HCT116 (cell line): Measurements from ENCODE around the gene NUB1. TPM values are rescaled to one million over a fixed set of nuclear protein-coding genes. Genes with fewer than 3 reads are reported as not detected.

Source experiments
- ATAC-seq: fragments of 200-7000 bp; cut with Tn5 transposase; 2 replicates; pipeline ENCODE4 v1.9.1; 2020; ENCODE audit warnings: mild to moderate bottlenecking, moderate library complexity
- BruUV-seq: library from RNA; stranded (reverse); fragments of 400-500 nt; replicated peaks from 2 replicates; lab custom pipeline; 2021; lab: Mats Ljungman, UMichigan
- CTCF ChIA-PET: fragments of 300-600 bp; sonication (Branson Sonifier 250); formaldehyde crosslinking; loops from one replicate; lab custom pipeline; 2021; ENCODE audit warnings: antibody characterized with exemption; lab: Charles Lee
- POLR2A ChIA-PET: fragments of 300-600, 350-600 bp; sonication (Branson Sonifier 250); formaldehyde crosslinking; loops from one replicate; lab custom pipeline; 2021; ENCODE audit warnings: antibody characterized with exemption; lab: Charles Lee
- RAD21 ChIA-PET, 2 experiments: fragments of 300-600 bp; sonication (Branson Sonifier 250); formaldehyde crosslinking; loops; one replicate each; lab custom pipeline; 2023; ENCODE audit warnings: low total read pairs in 2 of 2; ENCODE audit not compliant: uncharacterized antibody in 2 of 2, unreplicated experiment in 2 of 2, low non-redundant PET in 1 of 2; lab: Charles Lee
- DNase-seq: peaks from one replicate; pipeline ENCODE4 v3.0.0-alpha.2; 2010; ENCODE audit warnings: low read depth, low spot score
- H2AFZ ChIP-seq: fragments of 200-600 bp; shearing (Covaris generic), sonication (generic); 2 replicates; pipeline ENCODE4 v1.6.1; 2017; ENCODE audit warnings: low read depth, mixed run types, mixed read lengths, antibody characterized with exemption, low read length; ENCODE audit not compliant: poor library complexity, severe bottlenecking
- H3K27ac ChIP-seq: 2 replicates; pipeline ENCODE4 v1.5.1; 2012; ENCODE audit warnings: low read depth, low read length
- H3K27me3 ChIP-seq: fragments of 200-600 bp; sonication (generic); 2 replicates; pipeline ENCODE4 v1.6.1; 2016; ENCODE audit warnings: mixed run types, low read length, mixed read lengths; ENCODE audit not compliant: insufficient read depth
- H3K36me3 ChIP-seq, 2 experiments: fragments of 200-500 bp in 1 of 2; fragments of 200-600 bp in 1 of 2; sonication (Bioruptor generic) in 1 of 2; sonication (generic) in 1 of 2; 2 replicates each; pipeline versions ENCODE4 v1.5.1 to v1.6.1; 2014 to 2016; ENCODE audit warnings: low read length in 2 of 2, inconsistent platforms in 1 of 2, mixed read lengths in 1 of 2, mixed run types in 1 of 2; ENCODE audit not compliant: insufficient read depth in 2 of 2, control insufficient read depth in 1 of 2
- H3K4me1 ChIP-seq, 2 experiments: fragments of 200-600 bp in 1 of 2; sonication (generic) in 1 of 2; 2 replicates each; pipeline versions ENCODE4 v1.5.1 to v1.6.1; 2012 to 2017; ENCODE audit warnings: low read length in 2 of 2, inconsistent platforms in 1 of 2, mild to moderate bottlenecking in 1 of 2, mixed read lengths in 1 of 2, mixed run types in 1 of 2, moderate library complexity in 1 of 2; ENCODE audit not compliant: insufficient read depth in 2 of 2, control insufficient read depth in 1 of 2
- H3K4me2 ChIP-seq: fragments of 200-600 bp; sonication (generic); 2 replicates; pipeline ENCODE4 v1.6.1; 2017; ENCODE audit warnings: mixed run types, low read length, mixed read lengths
- H3K4me3 ChIP-seq, 2 experiments: fragments of 200-600 bp in 1 of 2; sonication (generic) in 1 of 2; replicated peaks in 1 of 2; 2 replicates each; pipeline ENCODE4 v1.5.1; 2011 to 2016; ENCODE audit warnings: low read length in 2 of 2, control low read depth in 1 of 2, low read depth in 1 of 2, mild to moderate bottlenecking in 1 of 2, mixed read lengths in 1 of 2, mixed run types in 1 of 2
- H3K79me2 ChIP-seq: fragments of 200-600 bp; sonication (generic); 2 replicates; pipeline ENCODE4 v1.6.1; 2017; ENCODE audit warnings: mild to moderate bottlenecking, mixed run types, low read length, moderate library complexity, mixed read lengths; ENCODE audit not compliant: insufficient read depth
- H3K9ac ChIP-seq: fragments of 200-600 bp; sonication (generic); 2 replicates; pipeline ENCODE4 v1.6.1; 2016; ENCODE audit warnings: low read length, mixed read lengths
- H3K9me2 ChIP-seq: fragments of 200-600 bp; sonication (generic), shearing (Covaris generic); 2 replicates; pipeline ENCODE4 v1.6.1; 2017; ENCODE audit warnings: mixed run types, mild to moderate bottlenecking, moderate library complexity; ENCODE audit not compliant: insufficient read depth
- H3K9me3 ChIP-seq, 2 experiments: fragments of 200-500 bp in 1 of 2; fragments of 200-600 bp in 1 of 2; sonication (Bioruptor generic) in 1 of 2; sonication (generic) in 1 of 2; 2 replicates each; pipeline ENCODE4 v1.6.1; 2014 to 2017; ENCODE audit warnings: low read length in 2 of 2, mixed read lengths in 2 of 2, inconsistent platforms in 1 of 2, low read depth in 1 of 2, mild to moderate bottlenecking in 1 of 2, mixed run types in 1 of 2, moderate library complexity in 1 of 2; ENCODE audit not compliant: control insufficient read depth in 1 of 2, insufficient read depth in 1 of 2
- H4K20me1 ChIP-seq: fragments of 200-600 bp; sonication (generic), shearing (Covaris generic); 2 replicates; pipeline ENCODE4 v1.6.1; 2017; ENCODE audit warnings: mixed run types, mild to moderate bottlenecking, moderate library complexity; ENCODE audit not compliant: insufficient read depth
- CBX3 ChIP-seq: IDR thresholded peaks from 2 replicates; pipeline ENCODE4 v1.6.1; 2012; ENCODE audit warnings: low read depth
- CEBPB ChIP-seq: IDR thresholded peaks from 2 replicates; pipeline ENCODE4 v1.6.1; 2012; ENCODE audit warnings: low read depth
- CTCF ChIP-seq, 3 experiments: fragments of 200-600 bp in 1 of 3; sonication (generic) in 1 of 3; IDR thresholded peaks in 2 of 3; conservative IDR thresholded peaks in 1 of 3; 2 replicates each; pipeline ENCODE4 v1.5.1; 2012 to 2017; ENCODE audit warnings: low read depth in 2 of 3, low read length in 2 of 3, antibody characterized with exemption in 1 of 3, borderline replicate concordance in 1 of 3, control low read depth in 1 of 3, mild to moderate bottlenecking in 1 of 3, mixed read lengths in 1 of 3, mixed run types in 1 of 3, moderate library complexity in 1 of 3; ENCODE audit not compliant: insufficient read depth in 1 of 3
- EGR1 ChIP-seq: IDR thresholded peaks from 2 replicates; pipeline ENCODE4 v1.6.1; 2012; ENCODE audit warnings: low read depth
- EZH2 ChIP-seq: fragments of 200-600 bp; sonication (generic); IDR thresholded peaks from 2 replicates; pipeline ENCODE4 v1.6.1; 2017; ENCODE audit warnings: antibody characterized with exemption, mixed run types
- EZH2phosphoT487 ChIP-seq: fragments of 200-600 bp; IDR thresholded peaks from 2 replicates; pipeline ENCODE4 v1.6.1; 2018; ENCODE audit warnings: antibody characterized with exemption, borderline replicate concordance
- POLR2A ChIP-seq: IDR thresholded peaks from 2 replicates; pipeline ENCODE4 v1.7.0; 2011; ENCODE audit warnings: borderline replicate concordance; ENCODE audit not compliant: insufficient read depth, insufficient read length; ENCODE audit errors: extremely low read depth
- POLR2AphosphoS5 ChIP-seq: IDR thresholded peaks from 2 replicates; pipeline ENCODE4 v1.6.1; 2011; ENCODE audit warnings: mild to moderate bottlenecking, low read depth, low read length, moderate library complexity
- RAD21 ChIP-seq: IDR thresholded peaks from 2 replicates; pipeline ENCODE4 v1.6.1; 2012; ENCODE audit warnings: low read depth, mild to moderate bottlenecking
- REST ChIP-seq: IDR thresholded peaks from 2 replicates; pipeline ENCODE4 v1.6.1; 2012; ENCODE audit warnings: low read depth
- SIN3A ChIP-seq: IDR thresholded peaks from 2 replicates; pipeline ENCODE4 v1.6.1; 2012; ENCODE audit warnings: low read depth
- SP1 ChIP-seq: IDR thresholded peaks from 2 replicates; pipeline ENCODE4 v1.6.1; 2012; ENCODE audit warnings: low read depth
- TCF7L2 ChIP-seq: IDR thresholded peaks from 2 replicates; pipeline ENCODE4 v1.7.0; 2011; ENCODE audit warnings: borderline replicate concordance, inconsistent platforms; ENCODE audit not compliant: insufficient read depth, insufficient read length; ENCODE audit errors: extremely low read depth
- YY1 ChIP-seq: IDR thresholded peaks from 2 replicates; pipeline ENCODE4 v1.6.1; 2011; ENCODE audit warnings: low read length, low read depth, moderate library complexity, mild to moderate bottlenecking; ENCODE audit not compliant: insufficient replicate concordance; ENCODE audit errors: extremely low read depth
- ZFX ChIP-seq: fragments of 450-650 bp; IDR thresholded peaks from 2 replicates; pipeline ENCODE4 v1.6.1; 2017
- intact Hi-C: fragments of 100-400 bp; cut with micrococcal nuclease; formaldehyde crosslinking; loops from 2 replicates; pipeline ENCODE4 v1.10.0; 2022
- total RNA-seq: library from RNA; stranded (reverse); gene quantifications from one replicate; pipeline ENCODE4 v1.2.1, GENCODE V29; 2021; ENCODE audit not compliant: unreplicated experiment
- TF ChIP-seq, protein P1 (sequence below): IDR thresholded peaks from 2 replicates; pipeline ENCODE4 v1.6.1; 2011; ENCODE audit warnings: mild to moderate bottlenecking, low read length, moderate library complexity; ENCODE audit not compliant: insufficient replicate concordance; ENCODE audit errors: extremely low read depth
- TF ChIP-seq, protein P2 (sequence below): IDR thresholded peaks from 2 replicates; pipeline ENCODE4 v1.6.1; 2012
- TF ChIP-seq, protein P3 (sequence below): IDR thresholded peaks from 2 replicates; pipeline ENCODE4 v1.6.1; 2012

The NUB1 gene
- total RNA-seq, 1 experiment from 2014 or later, result 44.0 TPM

- ChIA-PET POLR2A (no interaction called here), RAD21 (no interaction called here), CTCF (no interaction called here)
- intact Hi-C loops, result no loop called here
- Histone ChIP-seq H3K4me2 (no peak overlapping the region), H3K36me3 (no peaks in the 10 kb centered on the region), H3K4me1 (peaks cover 6 to 7% of the 10 kb centered on the region in 2 experiments; a peak in 2 of 4 replicates), H3K9me2 (no peaks in the 10 kb centered on the region), H3K4me3 (no peak overlapping the region), H4K20me1 (no peaks in the 10 kb centered on the region), H3K27me3 (no peaks in the 10 kb centered on the region), H2AFZ (no peak overlapping the region), H3K27ac (no peak overlapping the region), H3K79me2 (no peaks in the 10 kb centered on the region), H3K9me3 (no peaks in the 10 kb centered on the region), H3K9ac (no peak overlapping the region)
- no peak for ATAC-seq
- TF ChIP-seq CTCF (IDR thresholded peaks at IDR 0.05 in 2 of 3, conservative IDR thresholded peaks at IDR 0.05 in 1 of 3; ENCODE audit: borderline replicate concordance in 1 of 3, insufficient read depth in 1 of 3, low read depth in 2 of 3, low read length in 2 of 3) (no peak), YY1 (no peak), CBX3 (no peak), EGR1 (no peak), EZH2phosphoT487 (no peak), RAD21 (no peak), CEBPB (no peak), SIN3A (no peak), POLR2A (no peak), ZFX (no peak), SP1 (no peak), EZH2 (no peak), REST (no peak), TCF7L2 (no peak), POLR2AphosphoS5 (no peak)
- TF ChIP-seq, protein P1, sequence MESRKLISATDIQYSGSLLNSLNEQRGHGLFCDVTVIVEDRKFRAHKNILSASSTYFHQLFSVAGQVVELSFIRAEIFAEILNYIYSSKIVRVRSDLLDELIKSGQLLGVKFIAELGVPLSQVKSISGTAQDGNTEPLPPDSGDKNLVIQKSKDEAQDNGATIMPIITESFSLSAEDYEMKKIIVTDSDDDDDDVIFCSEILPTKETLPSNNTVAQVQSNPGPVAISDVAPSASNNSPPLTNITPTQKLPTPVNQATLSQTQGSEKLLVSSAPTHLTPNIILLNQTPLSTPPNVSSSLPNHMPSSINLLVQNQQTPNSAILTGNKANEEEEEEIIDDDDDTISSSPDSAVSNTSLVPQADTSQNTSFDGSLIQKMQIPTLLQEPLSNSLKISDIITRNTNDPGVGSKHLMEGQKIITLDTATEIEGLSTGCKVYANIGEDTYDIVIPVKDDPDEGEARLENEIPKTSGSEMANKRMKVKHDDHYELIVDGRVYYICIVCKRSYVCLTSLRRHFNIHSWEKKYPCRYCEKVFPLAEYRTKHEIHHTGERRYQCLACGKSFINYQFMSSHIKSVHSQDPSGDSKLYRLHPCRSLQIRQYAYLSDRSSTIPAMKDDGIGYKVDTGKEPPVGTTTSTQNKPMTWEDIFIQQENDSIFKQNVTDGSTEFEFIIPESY, result no peak
- TF ChIP-seq, protein P2, sequence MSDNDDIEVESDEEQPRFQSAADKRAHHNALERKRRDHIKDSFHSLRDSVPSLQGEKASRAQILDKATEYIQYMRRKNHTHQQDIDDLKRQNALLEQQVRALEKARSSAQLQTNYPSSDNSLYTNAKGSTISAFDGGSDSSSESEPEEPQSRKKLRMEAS, result no peak
- TF ChIP-seq, protein P3, sequence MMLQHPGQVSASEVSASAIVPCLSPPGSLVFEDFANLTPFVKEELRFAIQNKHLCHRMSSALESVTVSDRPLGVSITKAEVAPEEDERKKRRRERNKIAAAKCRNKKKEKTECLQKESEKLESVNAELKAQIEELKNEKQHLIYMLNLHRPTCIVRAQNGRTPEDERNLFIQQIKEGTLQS, result no peak
- DNase-seq, result no peak
- BruUV-seq, result no TSS peak
Measured at GRCh38 chr7:151412318-151412717, 70.7 kb downstream of the NUB1 start.
